HG02642 (cell line): ENCODE data around the gene TMEM43.

Experiments
- ATAC-seq: cut with Tn5 transposase; IDR thresholded peaks from one replicate; pipeline ENCODE4 v1.9.1; 2021; ENCODE audit warnings: mild to moderate bottlenecking; ENCODE audit not compliant: unreplicated experiment, poor library complexity

The TMEM43 gene

DNA sequence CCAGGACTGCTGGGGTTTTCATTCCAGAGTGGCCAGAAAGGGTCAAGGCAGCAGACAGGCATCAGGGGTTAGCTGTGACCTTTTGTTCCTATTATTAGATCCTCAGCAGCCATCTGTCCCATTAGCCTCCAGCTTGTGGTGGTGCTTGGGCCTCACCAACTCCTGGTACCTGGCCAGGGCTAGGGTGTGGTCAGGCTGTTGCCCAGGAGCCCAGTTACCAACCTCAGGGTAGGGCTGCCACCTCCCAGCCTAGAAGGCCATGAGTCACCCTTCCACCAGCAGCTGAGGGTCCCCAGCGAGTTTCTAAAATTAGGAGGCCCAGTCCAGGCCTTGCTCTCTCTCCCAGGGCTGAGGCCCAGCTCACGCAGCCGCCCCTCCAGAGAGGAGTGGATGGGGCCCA is 12.2 kb downstream of the TMEM43 start:
- no peak for ATAC-seq

DNA sequence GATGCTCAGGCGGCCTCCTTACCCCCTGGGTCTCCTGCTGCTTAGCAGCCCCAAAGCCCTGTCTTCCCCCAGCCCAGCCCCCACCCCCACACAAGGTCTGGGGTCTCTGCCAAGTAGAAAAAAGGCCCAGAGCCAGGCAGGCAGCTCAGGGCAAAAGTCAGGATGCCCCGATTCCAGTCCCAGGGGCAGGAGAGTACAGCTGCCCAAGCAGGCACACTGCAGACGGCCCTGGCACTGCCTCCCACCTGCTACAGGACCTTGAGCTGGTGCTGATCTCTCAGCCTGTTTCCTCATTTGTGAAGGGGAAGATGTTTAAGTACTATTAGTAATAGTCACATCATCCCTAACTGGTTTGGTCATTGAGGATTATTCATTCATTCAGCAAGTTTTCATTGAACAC is 12.6 kb downstream of the TMEM43 start:
- no peak for ATAC-seq

DNA sequence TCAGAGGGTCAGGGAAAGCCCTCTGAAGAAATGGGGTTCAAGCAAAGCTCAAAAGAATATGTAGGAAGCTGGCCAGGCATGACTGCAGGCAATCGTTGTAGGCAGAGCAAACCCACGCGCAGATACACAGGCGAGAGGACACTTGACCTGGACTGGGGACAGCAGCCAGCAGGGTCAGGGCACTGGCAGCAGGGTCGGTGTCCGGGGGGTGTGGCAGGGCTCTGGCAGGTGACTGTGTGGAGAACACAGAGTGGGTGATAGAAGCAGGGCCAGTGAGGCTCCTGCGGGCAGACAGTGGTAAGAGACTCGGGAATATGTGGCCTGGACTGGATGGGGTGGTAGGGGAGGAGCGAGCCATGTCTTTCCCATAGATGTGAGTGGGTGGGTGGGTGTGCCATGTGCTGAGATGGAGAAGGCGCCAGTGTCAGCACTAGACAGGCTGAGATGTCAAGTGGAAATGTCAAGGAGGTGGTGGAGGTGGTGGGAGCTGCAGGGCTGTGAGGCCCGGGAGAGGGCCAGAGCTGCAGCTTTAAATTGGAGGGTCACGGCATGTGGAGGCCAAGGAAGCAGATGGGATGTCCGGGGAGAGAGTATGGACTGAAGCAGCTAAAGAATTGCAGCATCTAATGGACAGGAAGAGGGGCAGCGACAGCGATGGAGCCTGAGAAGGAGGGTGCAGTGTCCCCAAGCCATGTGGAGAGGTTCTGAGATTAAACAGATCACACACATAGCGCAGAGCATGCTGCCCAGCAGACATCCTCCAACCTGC is 13.4 kb downstream of the TMEM43 start:
- ATAC-seq, result no peak

DNA sequence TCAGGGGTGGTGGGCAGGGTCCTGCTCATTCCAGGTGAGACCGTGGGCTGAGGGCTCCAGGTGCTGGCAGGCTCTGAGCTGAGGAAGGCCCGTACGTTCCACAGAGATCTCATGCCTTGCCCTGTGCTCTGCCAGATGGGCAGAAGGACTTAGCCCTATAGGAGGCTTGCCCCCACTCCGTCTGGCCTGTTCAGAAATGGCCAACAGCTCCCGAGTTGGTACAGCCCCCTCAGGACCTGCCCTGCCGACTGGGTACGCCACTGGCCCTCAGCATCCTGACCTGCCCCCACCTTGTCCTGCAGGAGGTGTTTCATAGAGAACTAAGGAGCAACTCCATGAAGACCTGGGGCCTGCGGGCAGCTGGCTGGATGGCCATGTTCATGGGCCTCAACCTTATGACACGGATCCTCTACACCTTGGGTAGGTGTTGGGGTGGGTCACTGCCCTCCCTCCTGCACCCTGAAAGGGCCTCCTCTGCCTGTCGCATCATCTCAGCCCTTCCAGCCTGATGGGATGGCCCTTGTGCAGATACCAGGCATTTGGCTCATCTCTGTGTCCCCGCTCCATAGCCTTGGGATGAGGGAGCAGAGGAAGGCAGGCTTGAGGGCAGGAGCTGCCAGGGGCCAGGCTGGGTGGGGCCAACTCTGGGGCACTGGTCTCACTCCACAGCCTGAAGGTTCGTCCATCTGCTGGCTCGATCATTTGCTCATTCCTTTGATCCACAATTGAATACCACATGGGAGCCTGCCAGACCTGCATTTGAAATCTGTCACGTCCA is 14.2 kb downstream of the TMEM43 start:
- ATAC-seq, result no peak

DNA sequence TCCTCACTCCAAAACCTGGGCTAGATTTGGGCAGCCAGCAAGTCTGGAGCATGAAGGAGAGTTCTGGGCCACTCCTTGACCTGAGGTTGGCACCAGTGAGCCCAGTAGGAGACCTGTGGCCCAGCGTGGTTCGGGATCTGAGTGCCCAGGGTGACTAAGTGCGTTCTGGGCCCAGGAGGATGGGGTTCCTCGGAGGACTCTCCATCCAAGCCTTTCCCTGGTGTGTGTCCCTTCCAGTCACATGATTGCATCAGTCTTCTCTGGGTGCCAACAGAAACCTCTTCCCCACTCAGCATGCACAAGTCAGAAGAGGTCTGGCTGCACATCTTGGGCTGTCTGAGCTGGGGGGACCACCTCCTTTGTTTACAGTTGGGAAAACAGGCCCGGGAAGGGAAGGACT is 14.9 kb downstream of the TMEM43 start:
- no peak for ATAC-seq

DNA sequence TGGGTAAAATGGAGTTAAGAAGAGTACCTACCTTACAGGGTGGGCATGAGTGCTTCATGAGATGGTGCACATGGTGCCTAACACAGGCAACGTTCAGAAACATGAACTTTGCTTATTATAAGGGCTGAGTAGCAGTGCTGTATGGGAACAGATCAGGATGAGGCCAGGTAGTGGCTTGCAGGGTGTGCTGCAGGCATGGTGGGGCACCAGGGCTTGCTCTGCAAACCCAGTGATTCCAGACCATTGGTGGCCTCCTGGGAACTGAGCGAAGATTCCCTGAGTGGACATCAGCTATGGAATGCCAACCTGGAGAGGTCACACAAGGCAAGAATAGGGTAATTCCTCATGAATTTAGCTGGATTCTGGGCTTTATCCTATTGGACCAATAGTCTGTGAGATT is 15.8 kb downstream of the TMEM43 start:
- ATAC-seq, result no peak

DNA sequence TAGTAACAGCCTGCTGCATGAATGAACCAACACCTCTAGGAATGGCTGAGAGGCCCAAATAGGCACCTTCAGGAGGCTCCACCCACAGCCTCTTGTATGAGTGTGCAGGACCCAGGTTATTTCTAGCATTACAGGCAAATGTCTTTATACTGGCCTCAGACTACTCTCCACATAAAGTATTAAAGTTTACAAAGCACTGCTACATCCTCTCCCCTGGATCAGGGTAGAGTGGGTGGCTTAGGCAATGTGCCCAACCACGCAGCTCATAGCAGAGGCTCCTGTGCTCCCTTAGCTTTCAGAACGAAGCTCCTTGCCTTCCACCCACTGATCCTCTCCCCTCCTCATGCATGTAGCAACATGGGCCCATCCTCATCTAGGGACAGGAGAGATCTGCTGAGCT is 16.3 kb downstream of the TMEM43 start:
- ATAC-seq, result no peak

DNA sequence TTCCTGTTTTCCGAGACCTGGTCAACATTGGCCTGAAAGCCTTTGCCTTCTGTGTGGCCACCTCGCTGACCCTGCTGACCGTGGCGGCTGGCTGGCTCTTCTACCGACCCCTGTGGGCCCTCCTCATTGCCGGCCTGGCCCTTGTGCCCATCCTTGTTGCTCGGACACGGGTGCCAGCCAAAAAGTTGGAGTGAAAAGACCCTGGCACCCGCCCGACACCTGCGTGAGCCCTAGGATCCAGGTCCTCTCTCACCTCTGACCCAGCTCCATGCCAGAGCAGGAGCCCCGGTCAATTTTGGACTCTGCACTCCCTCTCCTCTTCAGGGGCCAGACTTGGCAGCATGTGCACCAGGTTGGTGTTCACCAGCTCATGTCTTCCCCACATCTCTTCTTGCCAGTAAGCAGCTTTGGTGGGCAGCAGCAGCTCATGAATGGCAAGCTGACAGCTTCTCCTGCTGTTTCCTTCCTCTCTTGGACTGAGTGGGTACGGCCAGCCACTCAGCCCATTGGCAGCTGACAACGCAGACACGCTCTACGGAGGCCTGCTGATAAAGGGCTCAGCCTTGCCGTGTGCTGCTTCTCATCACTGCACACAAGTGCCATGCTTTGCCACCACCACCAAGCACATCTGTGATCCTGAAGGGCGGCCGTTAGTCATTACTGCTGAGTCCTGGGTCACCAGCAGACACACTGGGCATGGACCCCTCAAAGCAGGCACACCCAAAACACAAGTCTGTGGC is 16.9 kb downstream of the TMEM43 start:
- no peak for ATAC-seq

DNA sequence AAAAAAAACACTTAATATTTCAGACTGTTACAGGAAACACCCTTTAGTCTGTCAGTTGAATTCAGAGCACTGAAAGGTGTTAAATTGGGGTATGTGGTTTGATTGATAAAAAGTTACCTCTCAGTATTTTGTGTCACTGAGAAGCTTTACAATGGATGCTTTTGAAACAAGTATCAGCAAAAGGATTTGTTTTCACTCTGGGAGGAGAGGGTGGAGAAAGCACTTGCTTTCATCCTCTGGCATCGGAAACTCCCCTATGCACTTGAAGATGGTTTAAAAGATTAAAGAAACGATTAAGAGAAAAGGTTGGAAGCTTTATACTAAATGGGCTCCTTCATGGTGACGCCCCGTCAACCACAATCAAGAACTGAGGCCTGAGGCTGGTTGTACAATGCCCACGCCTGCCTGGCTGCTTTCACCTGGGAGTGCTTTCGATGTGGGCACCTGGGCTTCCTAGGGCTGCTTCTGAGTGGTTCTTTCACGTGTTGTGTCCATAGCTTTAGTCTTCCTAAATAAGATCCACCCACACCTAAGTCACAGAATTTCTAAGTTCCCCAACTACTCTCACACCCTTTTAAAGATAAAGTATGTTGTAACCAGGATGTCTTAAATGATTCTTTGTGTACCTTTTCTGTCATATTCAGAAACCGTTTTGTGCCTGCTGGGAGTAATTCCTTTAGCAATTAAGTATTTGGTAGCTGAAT is 17.9 kb downstream of the TMEM43 start:
- no peak for ATAC-seq

DNA sequence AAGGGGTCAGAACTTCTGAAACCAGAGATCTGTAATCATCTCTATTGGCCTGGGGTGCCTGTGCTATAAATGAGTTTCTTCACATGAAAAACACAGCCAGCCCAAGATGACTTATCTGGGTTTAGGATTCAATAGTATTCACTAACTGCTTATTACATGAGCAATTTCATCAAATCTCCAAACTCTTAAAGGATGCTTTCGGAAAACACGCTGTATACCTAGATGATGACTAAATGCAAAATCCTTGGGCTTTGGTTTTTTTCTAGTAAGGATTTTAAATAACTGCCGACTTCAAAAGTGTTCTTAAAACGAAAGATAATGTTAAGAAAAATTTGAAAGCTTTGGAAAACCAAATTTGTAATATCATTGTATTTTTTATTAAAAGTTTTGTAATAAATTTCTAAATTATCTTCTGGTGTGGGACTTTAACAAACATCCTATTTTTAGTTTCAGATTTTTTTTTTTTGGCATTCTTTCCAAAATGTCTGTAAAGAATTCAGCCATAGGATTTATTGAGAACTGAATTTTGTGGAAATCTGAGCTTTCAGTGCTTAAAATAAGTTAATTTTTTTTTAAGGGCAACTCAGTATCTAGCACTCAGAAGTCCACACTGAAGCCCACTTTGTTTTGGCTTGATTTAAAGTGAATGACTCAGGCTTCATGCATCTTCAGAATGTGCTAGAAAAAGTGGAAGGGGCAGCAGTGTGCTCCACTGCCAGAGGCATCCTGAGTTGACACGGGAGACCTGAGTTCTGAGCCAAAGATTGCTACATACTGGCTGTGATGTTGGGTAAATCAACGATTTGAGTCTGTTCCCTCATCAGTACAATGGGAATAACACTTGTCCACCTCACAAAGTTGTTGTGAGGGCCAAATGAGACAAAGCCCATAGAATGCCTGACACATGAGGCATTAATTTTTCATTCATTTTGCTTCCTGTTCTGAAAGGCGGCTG is 18.7 kb downstream of the TMEM43 start:
- ATAC-seq, result no peak

DNA sequence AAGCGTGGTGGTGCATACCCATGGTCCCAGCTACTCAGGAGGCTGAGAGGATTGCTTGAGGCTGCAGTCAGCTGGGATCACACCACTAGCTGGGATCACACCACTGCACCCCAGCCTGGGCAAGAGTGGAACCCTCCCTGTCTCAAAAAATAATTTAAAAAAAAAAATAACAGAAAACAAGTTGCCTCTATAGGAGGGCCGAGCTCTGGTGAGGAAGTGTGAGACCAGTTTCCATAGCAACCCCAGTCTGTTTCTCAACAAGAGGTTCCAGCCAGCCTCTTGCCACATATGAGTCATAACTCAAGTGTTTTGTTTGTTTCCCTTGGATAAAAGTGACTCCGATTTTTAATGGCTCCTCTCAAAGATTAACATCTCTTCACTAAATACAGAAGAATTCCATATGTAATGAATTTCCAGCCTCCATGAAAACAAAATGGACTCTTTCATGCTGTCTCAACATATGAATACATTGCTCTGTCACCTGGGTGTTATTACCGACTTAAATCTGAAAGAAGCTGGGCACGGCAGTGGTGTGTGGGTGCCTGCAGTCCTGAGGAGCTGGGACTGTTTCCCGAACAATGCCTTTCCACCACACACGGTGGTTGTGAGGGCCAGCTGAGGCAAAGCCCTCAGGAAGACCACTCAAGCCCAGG is 19.7 kb downstream of the TMEM43 start:
- ATAC-seq, result peak; percentile 88

DNA sequence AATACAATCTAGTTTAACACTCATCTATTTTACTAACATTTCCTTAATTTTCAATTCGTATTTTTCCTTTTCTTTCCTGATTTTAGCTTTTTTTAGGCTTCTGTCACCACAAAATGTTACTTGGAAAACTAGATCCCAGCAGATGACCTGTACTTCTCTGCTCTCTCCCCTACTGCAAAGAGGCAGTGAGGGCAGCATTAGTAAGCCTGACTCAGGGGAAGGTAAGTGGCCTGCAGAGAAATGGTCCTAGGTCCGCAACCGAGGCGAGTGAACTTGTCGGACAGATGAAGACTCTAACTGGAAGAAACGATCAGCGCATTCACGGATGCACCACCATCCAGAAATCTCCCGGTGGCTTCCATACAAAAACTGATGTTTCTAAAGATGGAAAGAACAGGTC is 20.4 kb downstream of the TMEM43 start:
- no peak for ATAC-seq

DNA sequence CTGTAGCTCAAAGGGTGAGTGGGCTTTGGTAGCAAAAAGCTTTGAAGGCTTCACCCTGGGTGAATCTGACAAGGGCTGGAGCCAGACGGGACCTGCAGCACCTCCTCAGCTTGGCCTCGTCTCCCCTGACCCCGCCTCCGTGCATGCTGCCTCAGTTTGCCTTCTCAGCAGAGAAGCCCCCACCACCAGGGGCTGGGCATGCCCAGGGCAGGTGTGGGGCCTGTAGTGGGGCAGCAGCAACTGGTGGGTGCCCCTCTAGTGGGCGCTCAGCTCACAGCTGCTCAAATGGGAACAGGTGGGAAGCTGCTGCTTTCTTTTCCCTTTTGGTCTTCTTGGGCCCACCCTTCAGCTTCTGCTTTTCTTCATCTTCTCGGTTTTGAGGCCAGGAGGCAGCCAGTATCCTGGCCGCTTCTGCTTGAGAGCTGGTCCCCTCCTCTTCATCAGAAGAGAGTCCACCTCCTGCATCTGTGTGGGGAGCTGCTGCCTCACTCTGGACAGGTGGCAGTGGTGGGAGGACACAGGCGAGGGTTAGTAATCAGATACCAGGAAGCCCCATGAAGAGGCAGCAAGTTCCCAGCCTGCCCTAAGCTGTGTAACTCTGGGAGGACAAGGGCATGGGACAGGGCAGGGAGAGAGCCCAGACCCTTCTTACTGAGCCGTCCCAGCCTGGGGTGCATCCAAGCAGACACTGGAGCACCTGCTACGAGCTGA is 21.0 kb downstream of the TMEM43 start:
- no peak for ATAC-seq

DNA sequence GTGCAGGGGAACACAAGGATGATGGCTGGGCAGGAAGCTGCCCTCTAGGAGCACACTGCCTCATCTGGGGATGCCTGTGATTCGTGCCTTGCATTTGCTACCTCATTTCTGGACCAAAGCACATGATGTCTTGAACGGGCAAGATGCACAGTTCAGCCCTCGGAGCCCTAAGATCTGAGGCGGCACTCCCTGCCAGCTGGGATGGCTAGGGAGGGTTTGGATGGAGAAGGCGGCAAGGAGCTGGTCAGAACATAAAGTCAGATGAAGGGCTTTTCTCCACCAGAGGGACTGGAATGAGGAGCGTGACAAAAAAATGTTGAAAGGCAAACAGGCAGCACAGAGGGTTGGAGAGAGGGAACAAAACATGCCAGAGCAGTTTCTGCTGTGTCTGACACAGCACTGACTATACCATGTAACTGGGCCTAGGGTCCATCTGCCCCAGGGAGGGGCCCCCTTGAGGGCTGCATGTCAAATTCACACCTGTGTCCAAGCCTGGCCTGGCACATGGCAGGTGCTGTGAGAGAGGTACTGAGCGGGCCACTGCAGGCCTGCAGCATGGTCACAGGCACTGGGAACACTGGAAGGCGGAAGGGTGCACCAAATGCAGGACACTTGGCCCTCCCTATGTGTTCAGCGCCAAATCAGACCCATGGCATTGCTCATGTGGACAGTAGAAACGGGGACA is 21.7 kb downstream of the TMEM43 start:
- no peak for ATAC-seq

DNA sequence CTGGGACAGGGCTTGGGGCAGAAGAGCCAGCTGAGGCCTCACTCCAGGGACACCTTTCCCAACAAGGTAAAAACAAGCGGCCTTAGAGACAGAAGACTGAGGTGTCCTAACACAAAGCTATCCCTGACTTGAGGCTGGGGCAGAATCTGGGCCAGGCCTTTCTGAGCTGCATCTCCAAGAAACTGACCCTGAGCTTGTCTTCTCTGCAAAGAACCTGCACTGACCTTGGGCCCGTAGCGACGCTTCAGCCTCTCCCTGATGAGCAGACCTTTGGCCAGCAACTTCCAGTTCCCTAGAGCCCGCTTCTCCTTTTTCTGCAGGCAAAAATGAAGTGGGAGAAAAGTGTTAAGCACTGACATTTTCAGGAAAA is 22.2 kb downstream of the TMEM43 start:
- ATAC-seq, result no peak

DNA sequence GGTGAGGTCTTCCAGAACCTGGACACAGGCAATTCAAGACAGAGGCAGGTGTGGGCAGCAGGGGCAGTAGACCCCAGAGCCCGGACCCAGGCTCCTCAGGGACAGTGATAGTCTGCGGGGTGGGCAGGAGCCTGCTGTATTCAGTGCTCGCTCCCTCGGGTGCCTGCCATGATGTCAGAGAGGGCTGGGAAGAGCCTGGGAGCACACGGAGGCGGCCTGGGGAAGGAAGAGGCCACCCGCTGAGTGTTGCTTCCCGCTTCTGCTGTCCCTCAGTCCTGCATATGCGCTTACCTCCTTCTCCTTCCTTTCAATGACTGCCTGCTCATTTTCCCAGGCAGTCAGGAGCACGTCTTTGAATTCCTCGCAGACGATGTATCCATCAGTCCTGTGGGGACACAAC is 22.8 kb downstream of the TMEM43 start:
- no peak for ATAC-seq

DNA sequence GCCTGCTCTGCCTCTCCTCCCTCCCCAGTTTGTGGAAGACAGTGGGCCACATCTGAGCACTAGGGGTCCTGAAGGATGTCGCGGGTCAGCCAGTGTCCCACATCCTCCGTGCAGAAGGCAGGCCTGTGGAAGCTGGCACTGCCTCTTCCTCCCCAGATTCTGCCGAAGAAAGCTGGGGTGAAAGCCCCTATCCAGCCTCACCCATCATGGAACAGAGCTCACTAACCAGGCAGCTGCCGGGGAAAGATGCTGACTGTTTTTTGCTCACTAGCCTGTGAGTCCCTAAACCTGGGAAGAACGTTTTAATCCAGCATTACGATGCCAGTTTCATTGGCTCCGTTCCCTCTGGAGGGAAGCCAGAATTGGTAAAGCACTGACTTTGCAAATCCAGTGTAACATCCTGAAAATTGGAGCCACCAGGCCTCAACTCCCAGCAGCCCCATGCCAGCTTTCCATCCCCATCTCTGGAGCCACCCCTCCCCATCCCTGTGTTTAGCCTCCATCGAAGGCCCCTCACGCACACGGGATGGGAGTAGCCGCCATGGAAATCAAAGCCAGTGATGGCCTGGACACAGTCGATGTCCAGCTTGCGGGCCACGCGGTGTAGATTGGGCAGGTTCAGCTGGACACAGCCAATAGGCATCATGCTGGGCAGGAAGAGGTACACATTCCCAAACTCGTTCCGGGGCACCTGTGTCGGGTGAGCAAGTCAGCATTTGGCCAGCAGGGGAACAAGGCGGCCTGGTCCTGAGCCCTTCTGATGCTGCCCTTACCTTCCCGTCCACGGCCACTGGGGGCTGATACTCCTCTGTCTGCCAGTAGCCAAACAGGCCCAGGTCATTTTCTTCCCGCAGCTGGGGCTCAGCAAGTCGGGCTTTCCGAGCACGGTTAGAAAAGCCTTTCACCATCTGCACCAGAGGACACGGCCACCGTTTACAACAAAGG is 23.5 kb downstream of the TMEM43 start:
- no peak for ATAC-seq
